ENCODE measurements around the gene RGS9BP. TPM values are rescaled to one million over a fixed set of nuclear protein-coding genes. Genes with fewer than 3 reads are reported as not detected.
"Not testable (repeated sequence)": the region's sequence is repeated elsewhere in the genome, so short reads cannot be mapped to it uniquely, and the experiment has no call there.

Gene RGS9BP
- polyA plus RNA-seq, 1 donor from 2014 or later = 0.11 TPM

- H3K27me3 Mint-ChIP-seq, H3K4me3 Mint-ChIP-seq, H3K9me3 Mint-ChIP-seq, H3K27ac Mint-ChIP-seq: not testable (repeated sequence)
- Mint-ChIP-seq H3K36me3 (peaks cover 11% of the 10 kb centered on the region), H3K4me1 (peaks cover 26 to 39% (median 34%) of the 10 kb centered on the region in 3 donors)
These were observed 21.1 kb downstream of the RGS9BP start for GRCh38 chr19:32696771-32697170.

GRCh38 chr19:32700129-32700528 is 24.5 kb downstream of the RGS9BP start:
- Mint-ChIP-seq H3K4me1 (peaks cover 13 to 24% (median 13%) of the 10 kb centered on the region in 3 donors), H3K4me3 (peak overlapping the region in 1 of 4 donors; percentile 23), H3K36me3 (peaks cover 17% of the 10 kb centered on the region)
- H3K27ac Mint-ChIP-seq, H3K9me3 Mint-ChIP-seq, H3K27me3 Mint-ChIP-seq: not testable (repeated sequence)

GRCh38 chr19:32702010-32702409 is 26.4 kb downstream of the RGS9BP start:
- H3K36me3 Mint-ChIP-seq = peaks cover 17% of the 10 kb centered on the region
- peaks cover 0 to 4% (median 0%) of the 10 kb centered on the region in 3 donors for H3K9me3 Mint-ChIP-seq
- no peaks in the 10 kb centered on the region for H3K27me3 Mint-ChIP-seq
- peak overlapping the region in 1 of 3 donors; percentile 17 for H3K27ac Mint-ChIP-seq
- H3K4me1 Mint-ChIP-seq = peaks cover 5 to 12% (median 5%) of the 10 kb centered on the region in 3 donors
- no peak overlapping the region for H3K4me3 Mint-ChIP-seq

- H3K27me3 Mint-ChIP-seq, H3K9me3 Mint-ChIP-seq, H3K4me3 Mint-ChIP-seq, H3K27ac Mint-ChIP-seq: not testable (repeated sequence)
- Mint-ChIP-seq H3K4me1 (peaks cover 3 to 12% (median 8%) of the 10 kb centered on the region in 3 donors), H3K36me3 (peaks cover 14% of the 10 kb centered on the region)
These were observed 28.4 kb downstream of the RGS9BP start for GRCh38 chr19:32704006-32704405.

- Mint-ChIP-seq H3K9me3 (peaks cover 0 to 4% (median 0%) of the 10 kb centered on the region in 3 donors), H3K27ac (no peak overlapping the region), H3K4me3 (no peak overlapping the region), H3K4me1 (peaks cover 0 to 6% (median 3%) of the 10 kb centered on the region in 3 donors), H3K36me3 (peaks cover 10% of the 10 kb centered on the region), H3K27me3 (no peaks in the 10 kb centered on the region)
These were observed 32.8 kb downstream of the RGS9BP start for GRCh38 chr19:32708457-32708856.

- no peak overlapping the region for H3K4me3 Mint-ChIP-seq
- peaks cover 11% of the 10 kb centered on the region for H3K36me3 Mint-ChIP-seq
- no peaks in the 10 kb centered on the region for H3K27me3 Mint-ChIP-seq
- H3K4me1 Mint-ChIP-seq = peaks cover 0 to 4% (median 3%) of the 10 kb centered on the region in 3 donors
- H3K27ac Mint-ChIP-seq = no peak overlapping the region
- H3K9me3 Mint-ChIP-seq = peaks cover 0 to 4% (median 0%) of the 10 kb centered on the region in 3 donors
These were observed 33.4 kb downstream of the RGS9BP start for GRCh38 chr19:32709032-32709431.

GRCh38 chr19:32711747-32712146 is 36.1 kb downstream of the RGS9BP start:
- Mint-ChIP-seq H3K4me1 (peaks cover 0 to 3% (median 2%) of the 10 kb centered on the region in 3 donors), H3K27ac (no peak overlapping the region), H3K27me3 (no peaks in the 10 kb centered on the region), H3K9me3 (no peaks in the 10 kb centered on the region), H3K36me3 (peaks cover 11% of the 10 kb centered on the region), H3K4me3 (no peak overlapping the region)

- not testable (repeated sequence) for H3K9me3 Mint-ChIP-seq, H3K36me3 Mint-ChIP-seq, H3K4me3 Mint-ChIP-seq, H3K27ac Mint-ChIP-seq, H3K27me3 Mint-ChIP-seq, H3K4me1 Mint-ChIP-seq
These were observed 40.6 kb downstream of the RGS9BP start for GRCh38 chr19:32716203-32716602.

- no peaks in the 10 kb centered on the region for H3K4me1 Mint-ChIP-seq
- H3K36me3 Mint-ChIP-seq = peaks cover 8% of the 10 kb centered on the region
- no peak overlapping the region for H3K4me3 Mint-ChIP-seq
- no peaks in the 10 kb centered on the region for H3K27me3 Mint-ChIP-seq
- H3K27ac Mint-ChIP-seq = no peak overlapping the region
- no peaks in the 10 kb centered on the region for H3K9me3 Mint-ChIP-seq
These were observed 41.8 kb downstream of the RGS9BP start for GRCh38 chr19:32717496-32717895.

- Mint-ChIP-seq H3K4me1 (no peaks in the 10 kb centered on the region), H3K27me3 (no peaks in the 10 kb centered on the region), H3K9me3 (no peaks in the 10 kb centered on the region), H3K4me3 (no peak overlapping the region), H3K36me3 (peaks cover 6% of the 10 kb centered on the region), H3K27ac (no peak overlapping the region)
These were observed 42.6 kb downstream of the RGS9BP start for GRCh38 chr19:32718286-32718685.

GRCh38 chr19:32719611-32720059 is 44.0 kb downstream of the RGS9BP start, which contains the start of gene TDRD12:
Gene TDRD12, plus strand, starts transcription at chr19:32719767. Its CDS starts 306 bp downstream, at chr19:32720073.
- no peak within 1 kb of the TSS for H3K4me3 Mint-ChIP-seq
- no peak within 1 kb of the TSS for H3K27ac Mint-ChIP-seq
- H3K4me1 Mint-ChIP-seq = no peaks in the 10 kb centered on the region
- H3K36me3 Mint-ChIP-seq = peaks cover 2% of the 10 kb centered on the region
- H3K9me3 Mint-ChIP-seq = no peaks in the 10 kb centered on the region
- H3K27me3 Mint-ChIP-seq = no peaks in the 10 kb centered on the region

- peaks cover 2% of the 10 kb centered on the region for H3K36me3 Mint-ChIP-seq
- no peak overlapping the region for H3K27ac Mint-ChIP-seq
- H3K9me3 Mint-ChIP-seq = no peaks in the 10 kb centered on the region
- no peak overlapping the region for H3K4me3 Mint-ChIP-seq
- H3K27me3 Mint-ChIP-seq = no peaks in the 10 kb centered on the region
- no peaks in the 10 kb centered on the region for H3K4me1 Mint-ChIP-seq
These were observed 44.7 kb downstream of the RGS9BP start for GRCh38 chr19:32720216-32720935.

GRCh38 chr19:32720936-32721250 is 45.2 kb downstream of the RGS9BP start:
- Mint-ChIP-seq H3K36me3 (peaks cover 2% of the 10 kb centered on the region), H3K27me3 (no peaks in the 10 kb centered on the region), H3K9me3 (no peaks in the 10 kb centered on the region), H3K27ac (no peak overlapping the region), H3K4me3 (no peak overlapping the region), H3K4me1 (no peaks in the 10 kb centered on the region)
